ENCODE measurements around the gene SRPK3.

Gene SRPK3

DNA sequence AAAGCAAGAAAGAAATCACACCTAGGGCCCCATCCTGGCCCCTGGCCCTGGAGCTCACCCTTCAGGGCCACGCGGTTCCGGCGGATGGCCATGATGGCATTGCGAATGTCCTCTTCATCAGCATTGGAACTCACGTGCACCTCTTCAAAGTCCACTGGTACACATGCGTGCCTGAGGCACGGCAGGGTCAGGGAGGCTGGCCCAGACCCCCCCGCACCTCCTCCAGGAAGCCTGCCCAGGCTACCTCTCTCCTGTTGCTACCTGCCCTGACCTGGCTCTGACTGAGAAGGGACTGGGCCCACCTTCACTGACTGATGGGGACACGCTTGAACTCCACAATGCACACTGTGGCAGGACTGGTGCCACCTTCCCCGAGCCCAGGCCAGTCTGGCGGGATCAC is 8.8 kb downstream of the SRPK3 start:
- Histone ChIP-seq H3K27me3 (no peaks in the 10 kb centered on the region), H3K4me3 (no peak overlapping the region), H3K9me3 (peaks cover 0 to 8% (median 4%) of the 10 kb centered on the region in 3 donors), H3K4me1 (peaks cover 0 to 13% (median 9%) of the 10 kb centered on the region in 4 donors), H3K27ac (no peak overlapping the region), H3K36me3 (peaks cover 0 to 57% (median 43%) of the 10 kb centered on the region in 3 donors)
- TF ChIP-seq, protein P1, sequence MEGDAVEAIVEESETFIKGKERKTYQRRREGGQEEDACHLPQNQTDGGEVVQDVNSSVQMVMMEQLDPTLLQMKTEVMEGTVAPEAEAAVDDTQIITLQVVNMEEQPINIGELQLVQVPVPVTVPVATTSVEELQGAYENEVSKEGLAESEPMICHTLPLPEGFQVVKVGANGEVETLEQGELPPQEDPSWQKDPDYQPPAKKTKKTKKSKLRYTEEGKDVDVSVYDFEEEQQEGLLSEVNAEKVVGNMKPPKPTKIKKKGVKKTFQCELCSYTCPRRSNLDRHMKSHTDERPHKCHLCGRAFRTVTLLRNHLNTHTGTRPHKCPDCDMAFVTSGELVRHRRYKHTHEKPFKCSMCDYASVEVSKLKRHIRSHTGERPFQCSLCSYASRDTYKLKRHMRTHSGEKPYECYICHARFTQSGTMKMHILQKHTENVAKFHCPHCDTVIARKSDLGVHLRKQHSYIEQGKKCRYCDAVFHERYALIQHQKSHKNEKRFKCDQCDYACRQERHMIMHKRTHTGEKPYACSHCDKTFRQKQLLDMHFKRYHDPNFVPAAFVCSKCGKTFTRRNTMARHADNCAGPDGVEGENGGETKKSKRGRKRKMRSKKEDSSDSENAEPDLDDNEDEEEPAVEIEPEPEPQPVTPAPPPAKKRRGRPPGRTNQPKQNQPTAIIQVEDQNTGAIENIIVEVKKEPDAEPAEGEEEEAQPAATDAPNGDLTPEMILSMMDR (IDR thresholded peaks at IDR 0.05) = no peak
- no peak for DNase-seq
- intact Hi-C loops (cut with DNase I; ENCODE audit: low total_unique reads) = no loop called here

DNA sequence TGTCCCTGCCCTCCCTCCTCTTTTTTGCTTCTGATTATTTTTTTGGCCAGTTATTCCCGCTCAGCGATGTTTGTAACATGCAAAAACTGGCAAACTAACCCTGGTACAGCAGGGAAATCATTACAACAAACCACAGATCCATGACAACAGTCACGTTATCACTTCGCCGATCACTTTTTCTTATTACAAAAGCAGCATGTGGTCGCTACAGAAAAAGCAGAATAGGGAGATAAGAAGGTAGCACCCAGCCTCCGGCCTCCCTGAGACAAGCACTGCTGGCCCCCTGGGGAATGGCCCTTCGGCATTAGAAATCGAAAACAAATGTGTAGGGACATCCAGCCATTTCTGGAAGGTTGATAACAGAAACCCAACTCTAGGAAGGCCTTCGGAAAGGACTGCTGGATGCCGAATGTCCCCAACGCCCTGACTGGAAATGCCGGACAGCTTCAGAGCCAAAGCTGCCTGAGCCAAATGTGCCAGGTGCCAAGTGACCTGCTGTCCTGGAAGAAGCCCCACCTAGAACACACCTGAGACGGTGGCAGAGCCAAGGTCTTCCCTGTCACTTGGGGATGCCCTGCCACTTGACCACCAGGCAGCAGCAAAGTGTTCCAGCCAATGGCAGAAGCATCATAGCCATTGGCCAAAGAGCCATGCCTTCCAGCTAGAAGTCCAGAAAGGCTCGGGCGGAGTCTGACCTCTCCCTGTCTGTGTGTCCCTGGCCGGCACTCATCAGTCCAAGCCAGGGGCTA is 10.4 kb downstream of the SRPK3 start:
- no peak for DNase-seq
- Histone ChIP-seq H3K27me3 (no peaks in the 10 kb centered on the region), H3K9me3 (peaks cover 0 to 8% (median 4%) of the 10 kb centered on the region in 3 donors), H3K36me3 (peaks cover 0 to 41% (median 28%) of the 10 kb centered on the region in 3 donors), H3K4me3 (no peak overlapping the region), H3K27ac (no peak overlapping the region), H3K4me1 (peaks cover 0 to 24% (median 18%) of the 10 kb centered on the region in 4 donors)
- TF ChIP-seq, protein P1 (IDR thresholded peaks at IDR 0.05) = no peak
- intact Hi-C loops (cut with DNase I; ENCODE audit: low total_unique reads) = no loop called here

DNA sequence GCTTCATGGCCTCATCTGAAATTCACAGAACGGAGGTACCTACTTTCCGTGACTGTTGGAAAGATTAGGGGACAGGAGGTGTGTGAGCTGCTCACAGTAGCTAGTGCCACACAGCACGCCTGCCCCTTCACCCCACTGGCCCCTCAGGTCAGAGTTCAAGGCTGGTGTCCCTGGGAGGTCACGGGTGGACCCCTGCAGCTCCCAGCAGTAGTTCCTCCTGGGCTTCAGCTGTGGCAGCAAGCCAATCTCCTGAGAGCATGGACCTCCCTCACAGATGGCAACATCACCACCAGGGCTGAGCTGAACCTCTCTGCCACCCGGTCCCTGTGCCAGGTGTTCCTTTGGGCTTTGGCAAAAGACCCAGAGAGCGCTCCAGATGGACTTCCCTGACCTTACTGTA is 11.5 kb downstream of the SRPK3 start:
- Histone ChIP-seq H3K4me1 (peaks cover 0 to 31% (median 20%) of the 10 kb centered on the region in 4 donors), H3K9me3 (peaks cover 0 to 12% (median 8%) of the 10 kb centered on the region in 3 donors), H3K27me3 (no peaks in the 10 kb centered on the region), H3K27ac (no peak overlapping the region), H3K4me3 (no peak overlapping the region), H3K36me3 (peaks cover 0 to 38% (median 22%) of the 10 kb centered on the region in 3 donors)
- no peak for DNase-seq
- TF ChIP-seq, protein P1 (IDR thresholded peaks at IDR 0.05) = no peak
- intact Hi-C loops (cut with DNase I; ENCODE audit: low total_unique reads) = no loop called here

DNA sequence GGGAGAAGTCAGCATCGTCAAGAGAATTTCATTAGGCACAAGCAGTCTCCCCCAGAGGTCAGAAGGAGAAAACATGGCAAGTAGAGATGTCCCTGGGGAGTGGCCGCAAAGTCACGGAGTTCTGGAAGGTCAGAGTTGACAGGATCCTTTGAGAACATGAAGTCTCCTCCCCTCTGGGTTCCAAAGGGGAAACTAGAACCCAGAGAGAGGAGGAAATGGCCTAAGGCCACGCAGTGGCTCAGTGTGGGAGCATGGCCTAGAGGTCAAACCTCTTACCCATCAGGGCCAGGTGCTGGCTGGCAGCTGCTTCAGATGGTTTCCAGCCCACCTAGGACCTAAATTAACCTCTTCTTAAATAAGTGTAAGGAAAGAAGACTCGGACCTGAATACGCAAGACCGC is 12.4 kb downstream of the SRPK3 start:
- Histone ChIP-seq H3K36me3 (peaks cover 3 to 38% (median 25%) of the 10 kb centered on the region in 3 donors), H3K27ac (peak overlapping the region; percentile 90 to 93)

DNA sequence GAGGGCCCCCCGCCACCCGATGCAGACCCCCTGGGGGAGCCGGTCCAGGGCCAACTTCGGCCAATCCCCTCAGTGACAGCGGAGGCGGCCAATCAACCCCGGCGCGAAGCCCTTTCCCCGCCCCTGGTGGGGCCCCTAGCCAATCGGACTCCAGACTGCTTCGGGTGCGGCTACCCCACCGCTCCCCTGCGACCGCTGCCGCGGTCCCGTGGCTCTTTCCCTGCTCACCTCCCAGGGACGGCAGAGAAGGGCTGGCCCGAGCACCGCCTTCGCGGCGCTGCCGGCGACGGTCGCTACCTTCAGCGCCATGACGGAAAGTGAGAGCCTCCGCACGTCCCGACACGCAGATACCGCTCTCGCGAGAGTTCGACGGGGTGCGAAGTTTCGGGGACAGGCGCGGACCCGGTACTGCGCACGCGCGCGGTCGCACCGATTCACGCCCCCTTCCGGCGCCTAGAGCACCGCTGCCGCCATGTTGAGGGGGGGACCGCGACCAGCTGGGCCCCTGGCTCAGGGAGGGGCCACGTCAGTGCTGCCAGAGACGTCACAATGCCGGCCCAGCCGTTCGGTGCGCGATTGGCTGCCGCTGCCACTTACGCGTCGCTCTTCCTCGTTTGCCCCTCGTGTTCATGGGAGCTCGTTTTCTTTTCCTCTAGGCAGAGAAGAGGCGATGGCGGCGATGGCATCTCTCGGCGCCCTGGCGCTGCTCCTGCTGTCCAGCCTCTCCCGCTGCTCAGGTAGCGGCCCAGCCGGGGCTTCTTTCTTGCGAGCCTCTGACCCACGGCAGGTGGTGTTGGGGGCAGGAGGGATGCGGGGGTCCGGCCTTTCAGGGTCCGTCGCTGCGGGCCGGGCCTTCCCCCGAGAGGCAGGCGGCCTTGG is 13.4 kb downstream of the SRPK3 start, which contains the start of the genes IDH3G and SSR4:
Gene IDH3G, minus strand, starts transcription at position 358 of the 879 bp plus-strand sequence. Its CDS starts 49 bp downstream, at position 309.
Gene SSR4, plus strand, starts transcription at position 651 of the 879 bp plus-strand sequence. Its CDS starts 20 bp downstream, at position 671.
- H3K4me3 ChIP-seq = peak within 1 kb of the TSS; percentile 66 to 81
- peak within 1 kb of the TSS; percentile 90 to 93 for H3K27ac ChIP-seq
- peaks cover 0 to 13% (median 12%) of the 10 kb centered on the region in 3 donors for H3K9me3 ChIP-seq
- peaks cover 4 to 39% (median 29%) of the 10 kb centered on the region in 3 donors for H3K36me3 ChIP-seq
- intact Hi-C loops (cut with DNase I; ENCODE audit: low total_unique reads) = no loop called here
- TF ChIP-seq, protein P1 (IDR thresholded peaks at IDR 0.05) = no peak
- peak; percentile 88 to 96 for DNase-seq
- no peaks in the 10 kb centered on the region for H3K27me3 ChIP-seq
- H3K4me1 ChIP-seq = peaks cover 0 to 34% (median 22%) of the 10 kb centered on the region in 4 donors

More for the DNA sequence above, 12.4 kb downstream of the SRPK3 start:
- no peak for DNase-seq
- peaks cover 0 to 13% (median 12%) of the 10 kb centered on the region in 3 donors for H3K9me3 ChIP-seq
- intact Hi-C loops (cut with DNase I; ENCODE audit: low total_unique reads) = no loop called here
- H3K4me1 ChIP-seq = peaks cover 0 to 31% (median 20%) of the 10 kb centered on the region in 4 donors
- H3K4me3 ChIP-seq = peak overlapping the region; percentile 66 to 81
- TF ChIP-seq, protein P1 (IDR thresholded peaks at IDR 0.05) = no peak
- H3K27me3 ChIP-seq = no peaks in the 10 kb centered on the region

Data from tibial artery (tissue), 4 donors.